GM18499 (cell line): ENCODE data around the gene PHAF1.

Experiments used
- ATAC-seq: cut with Tn5 transposase; IDR thresholded peaks from one replicate; pipeline ENCODE4 v1.9.1; 2021; ENCODE audit warnings: moderate number of reproducible peaks; ENCODE audit not compliant: insufficient read depth, unreplicated experiment

The PHAF1 gene

DNA sequence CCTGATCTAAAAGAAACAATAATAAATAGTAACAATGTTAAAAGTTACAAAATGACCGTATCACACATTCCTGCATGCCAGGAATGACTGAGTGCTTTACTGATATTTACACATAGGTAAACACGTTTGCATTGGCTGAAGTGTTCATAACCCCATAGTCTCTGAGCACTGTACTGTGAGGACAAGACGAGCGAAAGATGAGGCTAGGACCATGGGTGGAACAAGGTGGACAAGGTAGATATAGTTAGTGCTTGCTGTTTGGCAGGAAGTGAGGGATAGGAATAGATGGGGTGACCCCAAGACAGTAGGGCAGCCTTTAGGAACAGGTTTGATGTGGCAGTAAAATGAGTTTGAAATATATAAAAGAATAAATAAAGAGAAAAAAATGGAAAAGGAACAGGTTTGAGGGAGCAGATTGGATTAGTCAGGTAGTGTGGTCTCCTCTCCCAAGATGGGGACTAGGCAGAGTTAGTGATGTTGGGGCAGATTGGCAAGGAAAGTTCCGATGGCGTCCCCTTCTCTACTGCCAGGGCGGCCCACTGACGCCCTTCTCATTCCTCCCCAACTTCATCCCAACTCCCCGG, 81.8 kb downstream of the PHAF1 start:
- ATAC-seq = peak; percentile 3

- peak; percentile 57 for ATAC-seq
Observed at GRCh38 chr16:67191995-67192681, 82.4 kb downstream of the PHAF1 start, which contains the start of gene E2F4. E2F4 (plus strand) TSS chr16:67192155; CDS start chr16:67192228, 73 bp downstream.

DNA sequence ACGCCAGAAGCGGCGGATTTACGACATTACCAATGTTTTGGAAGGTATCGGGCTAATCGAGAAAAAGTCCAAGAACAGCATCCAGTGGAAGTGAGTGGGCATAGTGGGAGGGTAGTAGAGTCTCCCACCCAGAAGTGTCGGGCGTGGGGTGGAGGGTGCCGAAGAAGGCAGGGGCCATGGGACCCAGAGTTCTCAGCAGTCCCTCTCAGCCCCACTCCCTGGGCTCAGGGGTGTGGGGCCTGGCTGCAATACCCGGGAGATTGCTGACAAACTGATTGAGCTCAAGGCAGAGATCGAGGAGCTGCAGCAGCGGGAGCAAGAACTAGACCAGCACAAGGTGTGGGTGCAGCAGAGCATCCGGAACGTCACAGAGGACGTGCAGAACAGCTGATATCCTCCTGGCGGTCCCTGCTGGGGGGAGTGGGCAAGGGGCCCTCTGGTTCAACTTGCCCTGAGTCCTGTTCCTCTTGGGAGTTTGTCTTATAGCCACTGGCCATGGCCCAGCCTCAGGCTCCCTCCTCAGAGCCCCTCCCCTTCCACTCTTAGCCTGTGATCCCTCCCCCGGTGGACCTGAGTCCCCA, 83.1 kb downstream of the PHAF1 start:
- ATAC-seq = no peak

GRCh38 chr16:67193536-67193935, 83.8 kb downstream of the PHAF1 start:
- ATAC-seq = no peak

DNA sequence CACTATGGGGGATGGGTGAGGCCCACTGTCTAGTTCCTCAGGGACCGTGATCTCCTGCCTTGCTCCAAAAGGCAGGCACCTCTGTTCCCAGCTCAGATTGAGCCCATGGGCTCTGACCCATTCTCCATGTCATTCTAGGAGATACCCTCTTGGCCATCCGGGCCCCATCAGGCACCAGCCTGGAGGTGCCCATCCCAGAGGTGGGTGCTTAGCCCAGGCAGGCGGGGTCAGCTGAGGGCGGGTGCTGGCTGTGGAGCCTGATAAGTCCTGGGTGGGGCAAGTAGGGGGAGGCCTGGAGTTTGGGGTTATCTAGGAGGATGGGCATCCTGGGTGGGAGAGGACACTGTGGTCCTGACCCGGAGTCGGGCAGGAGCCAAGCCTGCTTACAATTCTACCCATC, 84.5 kb downstream of the PHAF1 start:
- no peak for ATAC-seq

GRCh38 chr16:67195676-67196075, 85.9 kb downstream of the PHAF1 start:
- no peak for ATAC-seq

GRCh38 chr16:67196881-67197280, 87.1 kb downstream of the PHAF1 start:
- ATAC-seq = no peak

- ATAC-seq = no peak
Observed at GRCh38 chr16:67197704-67198103, 88.0 kb downstream of the PHAF1 start.
